Measurements from ENCODE around the gene NTM.
A peak's percentile ranks its signal among the peaks of the same experiment; 100 is the strongest.

NTM gene

DNA sequence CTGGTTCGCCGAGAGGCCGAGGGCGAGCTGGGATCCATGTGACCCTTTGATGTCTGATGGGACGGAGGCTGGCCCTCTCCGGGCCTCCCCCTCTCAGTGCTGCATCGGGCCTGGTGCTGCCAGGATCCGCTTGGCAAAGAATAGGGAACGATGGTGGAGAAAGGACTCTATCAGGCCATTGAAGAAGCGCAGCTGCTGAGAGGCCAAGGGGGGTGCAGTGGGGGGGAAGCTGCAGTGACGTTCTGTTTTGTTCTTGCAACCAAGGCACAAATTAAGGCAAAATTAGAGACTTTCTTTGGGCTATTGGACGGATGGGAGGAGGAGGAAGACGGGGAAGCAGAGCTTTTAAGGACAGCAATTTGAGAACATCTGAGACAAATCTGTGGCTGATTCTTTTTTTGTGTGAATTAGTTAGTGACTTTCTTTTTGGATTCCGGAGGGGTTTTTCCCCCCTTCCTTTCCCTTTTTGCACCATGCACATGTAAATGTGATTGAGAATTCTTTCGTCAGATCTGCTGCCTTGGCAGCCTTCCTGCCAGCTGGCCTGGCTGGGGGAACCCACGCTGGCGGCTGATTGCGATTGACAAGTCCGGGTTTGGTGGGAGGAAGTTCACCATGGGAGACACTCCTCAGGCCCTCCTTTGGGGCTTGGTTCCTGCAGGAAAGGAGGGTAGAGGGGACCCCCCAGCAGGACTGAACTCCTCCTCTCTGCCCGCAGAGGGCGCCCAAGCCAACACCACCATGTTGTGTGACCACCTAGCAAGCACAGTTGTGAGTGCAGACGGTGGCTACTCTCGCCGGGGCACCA lies 214.6 kb downstream of the NTM start:
- in situ Hi-C loops (cut with HindIII; ENCODE audit: low sequenced_read_pairs): no loop called here
- no peak overlapping the region for H3K4me3 ChIP-seq (ENCODE audit: low read depth, low read length)
- DNase-seq (ENCODE audit: low read depth, low spot score): no peak
- TF ChIP-seq, protein P1, sequence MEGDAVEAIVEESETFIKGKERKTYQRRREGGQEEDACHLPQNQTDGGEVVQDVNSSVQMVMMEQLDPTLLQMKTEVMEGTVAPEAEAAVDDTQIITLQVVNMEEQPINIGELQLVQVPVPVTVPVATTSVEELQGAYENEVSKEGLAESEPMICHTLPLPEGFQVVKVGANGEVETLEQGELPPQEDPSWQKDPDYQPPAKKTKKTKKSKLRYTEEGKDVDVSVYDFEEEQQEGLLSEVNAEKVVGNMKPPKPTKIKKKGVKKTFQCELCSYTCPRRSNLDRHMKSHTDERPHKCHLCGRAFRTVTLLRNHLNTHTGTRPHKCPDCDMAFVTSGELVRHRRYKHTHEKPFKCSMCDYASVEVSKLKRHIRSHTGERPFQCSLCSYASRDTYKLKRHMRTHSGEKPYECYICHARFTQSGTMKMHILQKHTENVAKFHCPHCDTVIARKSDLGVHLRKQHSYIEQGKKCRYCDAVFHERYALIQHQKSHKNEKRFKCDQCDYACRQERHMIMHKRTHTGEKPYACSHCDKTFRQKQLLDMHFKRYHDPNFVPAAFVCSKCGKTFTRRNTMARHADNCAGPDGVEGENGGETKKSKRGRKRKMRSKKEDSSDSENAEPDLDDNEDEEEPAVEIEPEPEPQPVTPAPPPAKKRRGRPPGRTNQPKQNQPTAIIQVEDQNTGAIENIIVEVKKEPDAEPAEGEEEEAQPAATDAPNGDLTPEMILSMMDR (IDR thresholded peaks at IDR 0.05; ENCODE audit: low read depth, low read length): peak; percentile 49

DNA sequence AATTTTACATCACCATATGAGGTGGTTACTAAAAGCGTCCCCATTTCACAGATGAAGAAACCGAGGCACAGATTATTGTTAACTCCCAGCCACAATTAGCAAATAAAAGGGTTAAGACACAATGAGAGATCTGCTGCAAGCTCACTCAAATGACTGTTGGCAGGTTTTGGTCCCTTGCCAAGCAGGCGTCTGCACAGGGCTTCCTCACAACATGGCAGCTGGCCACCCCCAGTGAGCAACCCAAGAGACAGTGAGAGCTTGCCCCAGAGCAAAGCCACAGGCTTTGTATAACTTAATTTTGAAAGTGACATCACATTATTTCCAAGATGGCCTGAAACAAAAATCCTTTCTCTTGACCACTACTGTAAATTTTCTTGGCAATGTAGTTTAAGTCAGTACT lies 217.6 kb downstream of the NTM start:
- TF ChIP-seq, protein P1 (IDR thresholded peaks at IDR 0.05; ENCODE audit: low read depth, low read length): no peak
- no peak overlapping the region for H3K4me3 ChIP-seq (ENCODE audit: low read depth, low read length)
- in situ Hi-C loops (cut with HindIII; ENCODE audit: low sequenced_read_pairs): no loop called here
- no peak for DNase-seq (ENCODE audit: low read depth, low spot score)

DNA sequence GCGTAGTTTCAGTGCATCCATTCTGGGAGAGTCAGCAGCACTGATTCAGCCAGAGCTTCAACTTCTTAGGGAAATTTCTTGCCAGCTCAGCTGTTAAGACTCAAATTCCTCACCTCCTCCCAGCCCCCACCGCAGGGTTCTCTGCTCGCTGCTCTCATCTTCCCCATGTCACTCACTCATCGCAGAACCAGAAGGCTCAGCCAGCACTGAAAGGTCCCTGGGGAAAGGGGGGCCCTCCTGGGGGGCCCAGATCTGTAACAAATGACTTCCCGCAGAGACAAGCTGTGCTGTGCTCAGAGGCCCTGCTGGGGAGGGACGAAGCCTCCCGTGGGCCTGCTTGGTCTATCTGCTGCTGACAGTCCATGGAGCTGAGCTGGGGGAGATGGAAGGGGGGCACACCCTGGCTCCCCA lies 220.6 kb downstream of the NTM start:
- H3K4me3 ChIP-seq (ENCODE audit: low read depth, low read length): no peak overlapping the region
- TF ChIP-seq, protein P1 (IDR thresholded peaks at IDR 0.05; ENCODE audit: low read depth, low read length): no peak
- no peak for DNase-seq (ENCODE audit: low read depth, low spot score)
- in situ Hi-C loops (cut with HindIII; ENCODE audit: low sequenced_read_pairs): no loop called here

- in situ Hi-C loops (cut with HindIII; ENCODE audit: low sequenced_read_pairs): no loop called here
- no peak for DNase-seq (ENCODE audit: low read depth, low spot score)
- TF ChIP-seq, protein P1 (IDR thresholded peaks at IDR 0.05; ENCODE audit: low read depth, low read length): no peak
- H3K4me3 ChIP-seq (ENCODE audit: low read depth, low read length): no peak overlapping the region
Observed at GRCh38 chr11:131592152-131592551, 221.7 kb downstream of the NTM start.

GRCh38 chr11:131592734-131593133 lies 222.3 kb downstream of the NTM start:
- TF ChIP-seq, protein P1 (IDR thresholded peaks at IDR 0.05; ENCODE audit: low read depth, low read length): no peak
- in situ Hi-C loops (cut with HindIII; ENCODE audit: low sequenced_read_pairs): no loop called here
- DNase-seq (ENCODE audit: low read depth, low spot score): no peak
- H3K4me3 ChIP-seq (ENCODE audit: low read depth, low read length): no peak overlapping the region

DNA sequence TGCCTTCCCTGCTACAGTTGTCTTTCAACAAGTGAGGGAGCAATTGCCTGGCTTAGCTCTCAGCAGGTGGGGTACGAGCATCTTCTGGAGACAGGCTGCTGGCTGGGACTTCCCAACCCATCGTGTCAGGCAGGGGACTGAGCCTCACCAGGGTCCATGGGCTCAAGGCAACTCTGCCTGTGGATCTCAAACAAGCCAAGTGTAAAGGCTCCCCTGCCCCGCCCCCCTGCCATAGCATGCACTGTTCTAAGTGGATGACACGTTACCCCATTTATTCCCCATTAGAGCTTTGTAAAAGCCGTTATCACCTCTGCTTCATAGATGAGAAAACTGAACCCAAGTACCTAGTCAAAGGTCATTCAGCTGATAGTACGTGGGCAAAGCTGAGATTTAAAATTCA lies 222.9 kb downstream of the NTM start:
- TF ChIP-seq, protein P1 (IDR thresholded peaks at IDR 0.05; ENCODE audit: low read depth, low read length): no peak
- DNase-seq (ENCODE audit: low read depth, low spot score): no peak
- no peak overlapping the region for H3K4me3 ChIP-seq (ENCODE audit: low read depth, low read length)
- in situ Hi-C loops (cut with HindIII; ENCODE audit: low sequenced_read_pairs): no loop called here

Measured in astrocyte of the spinal cord (primary cell).